ENCODE results near the gene AP3B1. TPM values are rescaled to one million over a fixed set of nuclear protein-coding genes. Genes with fewer than 3 reads are reported as not detected.

Gene AP3B1
- total RNA-seq, 3 donors from 2014 or later, result 38.5 to 55.6 (median 52.1) TPM

GRCh38 chr5:78126536-78126935 is 168.0 kb downstream of the AP3B1 start:
- no peak for DNase-seq
- Histone ChIP-seq H3K36me3 (ENCODE audit: low read depth) (no peaks in the 10 kb centered on the region), H3K4me3 (no peak overlapping the region), H3K4me1 (ENCODE audit: low read depth) (no peaks in the 10 kb centered on the region), H3K9me3 (no peaks in the 10 kb centered on the region)
- TF ChIP-seq, protein P1, sequence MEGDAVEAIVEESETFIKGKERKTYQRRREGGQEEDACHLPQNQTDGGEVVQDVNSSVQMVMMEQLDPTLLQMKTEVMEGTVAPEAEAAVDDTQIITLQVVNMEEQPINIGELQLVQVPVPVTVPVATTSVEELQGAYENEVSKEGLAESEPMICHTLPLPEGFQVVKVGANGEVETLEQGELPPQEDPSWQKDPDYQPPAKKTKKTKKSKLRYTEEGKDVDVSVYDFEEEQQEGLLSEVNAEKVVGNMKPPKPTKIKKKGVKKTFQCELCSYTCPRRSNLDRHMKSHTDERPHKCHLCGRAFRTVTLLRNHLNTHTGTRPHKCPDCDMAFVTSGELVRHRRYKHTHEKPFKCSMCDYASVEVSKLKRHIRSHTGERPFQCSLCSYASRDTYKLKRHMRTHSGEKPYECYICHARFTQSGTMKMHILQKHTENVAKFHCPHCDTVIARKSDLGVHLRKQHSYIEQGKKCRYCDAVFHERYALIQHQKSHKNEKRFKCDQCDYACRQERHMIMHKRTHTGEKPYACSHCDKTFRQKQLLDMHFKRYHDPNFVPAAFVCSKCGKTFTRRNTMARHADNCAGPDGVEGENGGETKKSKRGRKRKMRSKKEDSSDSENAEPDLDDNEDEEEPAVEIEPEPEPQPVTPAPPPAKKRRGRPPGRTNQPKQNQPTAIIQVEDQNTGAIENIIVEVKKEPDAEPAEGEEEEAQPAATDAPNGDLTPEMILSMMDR (IDR thresholded peaks at IDR 0.05), result no peak
- ATAC-seq, result no peak
- intact Hi-C loops (cut with DNase I, micrococcal nuclease), result no loop called here

- H3K9me3 ChIP-seq, result no peaks in the 10 kb centered on the region
- intact Hi-C loops (cut with DNase I, micrococcal nuclease), result no loop called here
- H3K4me1 ChIP-seq (ENCODE audit: low read depth), result no peaks in the 10 kb centered on the region
- no peaks in the 10 kb centered on the region for H3K36me3 ChIP-seq (ENCODE audit: low read depth)
- no peak for ATAC-seq
- TF ChIP-seq, protein P1 (IDR thresholded peaks at IDR 0.05), result no peak
- no peak for DNase-seq
- H3K4me3 ChIP-seq, result no peak overlapping the region
Observed at GRCh38 chr5:78116167-78116566, 178.3 kb downstream of the AP3B1 start.

GRCh38 chr5:78113689-78114264 is 180.7 kb downstream of the AP3B1 start:
- H3K4me1 ChIP-seq (ENCODE audit: low read depth), result no peaks in the 10 kb centered on the region
- ATAC-seq, result no peak
- H3K36me3 ChIP-seq (ENCODE audit: low read depth), result no peaks in the 10 kb centered on the region
- no peak for DNase-seq
- no peak overlapping the region for H3K4me3 ChIP-seq
- TF ChIP-seq, protein P1 (IDR thresholded peaks at IDR 0.05), result no peak
- intact Hi-C loops (cut with DNase I, micrococcal nuclease), result no loop called here
- H3K9me3 ChIP-seq, result no peaks in the 10 kb centered on the region

DNA sequence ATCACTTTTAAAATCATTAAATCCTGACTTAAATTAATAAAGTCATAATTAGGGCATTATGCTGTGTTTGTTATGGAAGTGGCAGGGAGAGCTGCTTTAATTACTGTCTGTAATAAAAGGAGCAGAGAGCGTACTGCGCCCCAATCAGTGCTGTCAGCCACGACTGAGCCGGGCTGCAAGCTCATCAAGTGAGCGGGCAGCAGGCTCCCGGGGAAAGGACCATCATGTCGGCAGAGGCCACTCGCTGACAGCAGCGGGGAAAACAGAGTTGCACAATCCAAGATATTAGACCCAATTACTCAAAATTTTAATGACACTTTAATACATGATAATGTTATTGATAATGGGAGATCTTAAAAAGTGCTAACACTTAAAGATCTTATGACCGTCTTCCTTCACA is 181.6 kb downstream of the AP3B1 start:
- TF ChIP-seq, protein P1 (IDR thresholded peaks at IDR 0.05), result no peak
- Histone ChIP-seq H3K4me1 (ENCODE audit: low read depth) (no peaks in the 10 kb centered on the region), H3K36me3 (ENCODE audit: low read depth) (no peaks in the 10 kb centered on the region), H3K9me3 (no peaks in the 10 kb centered on the region), H3K4me3 (no peak overlapping the region)
- DNase-seq (no peak), ATAC-seq (no peak)
- intact Hi-C loops (cut with DNase I, micrococcal nuclease), result no loop called here

GRCh38 chr5:78109891-78110324 is 184.6 kb downstream of the AP3B1 start:
- Histone ChIP-seq H3K4me3 (no peak overlapping the region), H3K36me3 (ENCODE audit: low read depth) (no peaks in the 10 kb centered on the region), H3K9me3 (no peaks in the 10 kb centered on the region), H3K4me1 (ENCODE audit: low read depth) (no peaks in the 10 kb centered on the region)
- TF ChIP-seq, protein P1 (IDR thresholded peaks at IDR 0.05), result no peak
- ATAC-seq (no peak), DNase-seq (no peak)
- intact Hi-C loops (cut with DNase I, micrococcal nuclease), result no loop called here

- TF ChIP-seq, protein P1 (IDR thresholded peaks at IDR 0.05), result no peak
- Histone ChIP-seq H3K36me3 (ENCODE audit: low read depth) (no peaks in the 10 kb centered on the region), H3K4me1 (ENCODE audit: low read depth) (no peaks in the 10 kb centered on the region), H3K9me3 (no peaks in the 10 kb centered on the region), H3K4me3 (no peak overlapping the region)
- ATAC-seq, result no peak
- no peak for DNase-seq
- intact Hi-C loops (cut with DNase I, micrococcal nuclease), result no loop called here
Observed at GRCh38 chr5:78108564-78108963, 185.9 kb downstream of the AP3B1 start.
